ENCODE data around the gene KLHL25.

DNA sequence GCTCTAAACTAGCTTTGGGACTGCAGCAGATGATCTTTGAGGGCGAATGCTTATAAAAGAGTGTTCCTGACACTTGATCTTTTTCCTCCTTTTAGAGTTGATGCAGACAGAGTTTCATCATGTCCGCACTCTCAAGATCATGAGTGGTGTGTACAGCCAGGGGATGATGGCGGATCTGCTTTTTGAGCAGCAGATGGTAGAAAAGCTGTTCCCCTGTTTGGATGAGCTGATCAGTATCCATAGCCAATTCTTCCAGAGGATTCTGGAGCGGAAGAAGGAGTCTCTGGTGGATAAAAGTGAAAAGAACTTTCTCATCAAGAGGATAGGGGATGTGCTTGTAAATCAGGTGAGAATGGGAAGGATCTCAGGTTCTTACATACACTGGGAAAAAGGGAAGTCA is 75.7 kb downstream of the KLHL25 start:
- TF ChIP-seq POLR2A (IDR thresholded peaks at IDR 0.05), result no peak
- TF ChIP-seq, protein P1, sequence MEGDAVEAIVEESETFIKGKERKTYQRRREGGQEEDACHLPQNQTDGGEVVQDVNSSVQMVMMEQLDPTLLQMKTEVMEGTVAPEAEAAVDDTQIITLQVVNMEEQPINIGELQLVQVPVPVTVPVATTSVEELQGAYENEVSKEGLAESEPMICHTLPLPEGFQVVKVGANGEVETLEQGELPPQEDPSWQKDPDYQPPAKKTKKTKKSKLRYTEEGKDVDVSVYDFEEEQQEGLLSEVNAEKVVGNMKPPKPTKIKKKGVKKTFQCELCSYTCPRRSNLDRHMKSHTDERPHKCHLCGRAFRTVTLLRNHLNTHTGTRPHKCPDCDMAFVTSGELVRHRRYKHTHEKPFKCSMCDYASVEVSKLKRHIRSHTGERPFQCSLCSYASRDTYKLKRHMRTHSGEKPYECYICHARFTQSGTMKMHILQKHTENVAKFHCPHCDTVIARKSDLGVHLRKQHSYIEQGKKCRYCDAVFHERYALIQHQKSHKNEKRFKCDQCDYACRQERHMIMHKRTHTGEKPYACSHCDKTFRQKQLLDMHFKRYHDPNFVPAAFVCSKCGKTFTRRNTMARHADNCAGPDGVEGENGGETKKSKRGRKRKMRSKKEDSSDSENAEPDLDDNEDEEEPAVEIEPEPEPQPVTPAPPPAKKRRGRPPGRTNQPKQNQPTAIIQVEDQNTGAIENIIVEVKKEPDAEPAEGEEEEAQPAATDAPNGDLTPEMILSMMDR (IDR thresholded peaks at IDR 0.05), result no peak
